ENCODE results near the gene PSPN.

PSPN gene

GRCh38 chr19:6387372-6387771, 11.6 kb upstream of the PSPN start:
- H3K27me3 Mint-ChIP-seq (ENCODE audit: low read depth) = no peaks in the 10 kb centered on the region

GRCh38 chr19:6384381-6384780, 8.6 kb upstream of the PSPN start:
- H3K9me3 Mint-ChIP-seq = no peaks in the 10 kb centered on the region
- no peak overlapping the region for H3K4me3 Mint-ChIP-seq
- peaks cover 3% of the 10 kb centered on the region for H3K4me1 Mint-ChIP-seq (ENCODE audit: low read depth)
- peaks cover 38% of the 10 kb centered on the region for H3K36me3 Mint-ChIP-seq (ENCODE audit: low read depth)
- no peaks in the 10 kb centered on the region for H3K27me3 Mint-ChIP-seq (ENCODE audit: low read depth)
- H3K27ac Mint-ChIP-seq = no peak overlapping the region

More at GRCh38 chr19:6387372-6387771, 11.6 kb upstream of the PSPN start:
- Mint-ChIP-seq H3K27ac (no peak overlapping the region), H3K36me3 (ENCODE audit: low read depth) (peaks cover 33% of the 10 kb centered on the region), H3K4me3 (no peak overlapping the region), H3K4me1 (ENCODE audit: low read depth) (peaks cover 16% of the 10 kb centered on the region), H3K9me3 (no peaks in the 10 kb centered on the region)

DNA sequence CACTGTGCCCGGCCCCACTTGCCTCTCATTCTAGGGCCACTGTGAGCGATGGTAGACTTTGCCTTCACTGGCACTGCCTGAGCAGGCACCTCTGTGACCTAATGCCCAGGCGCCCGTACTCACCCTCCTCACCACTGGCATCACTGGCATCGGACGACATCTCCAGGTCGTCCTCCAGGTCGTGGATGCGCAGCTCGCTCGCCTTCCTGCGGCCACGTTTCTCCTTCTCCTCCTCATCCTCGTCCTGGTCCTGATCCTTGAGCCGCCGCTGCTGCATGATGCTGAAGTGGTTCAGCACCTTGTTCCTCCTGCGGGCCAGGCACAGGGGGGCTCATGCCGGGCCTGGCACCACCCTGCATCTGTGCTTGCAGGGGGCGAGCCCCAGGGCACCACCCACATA, 7.5 kb upstream of the PSPN start:
- Mint-ChIP-seq H3K4me3 (no peak overlapping the region), H3K9me3 (no peaks in the 10 kb centered on the region), H3K36me3 (ENCODE audit: low read depth) (peaks cover 37% of the 10 kb centered on the region), H3K27ac (no peak overlapping the region), H3K4me1 (ENCODE audit: low read depth) (peaks cover under 1% of the 10 kb centered on the region), H3K27me3 (ENCODE audit: low read depth) (no peaks in the 10 kb centered on the region)

DNA sequence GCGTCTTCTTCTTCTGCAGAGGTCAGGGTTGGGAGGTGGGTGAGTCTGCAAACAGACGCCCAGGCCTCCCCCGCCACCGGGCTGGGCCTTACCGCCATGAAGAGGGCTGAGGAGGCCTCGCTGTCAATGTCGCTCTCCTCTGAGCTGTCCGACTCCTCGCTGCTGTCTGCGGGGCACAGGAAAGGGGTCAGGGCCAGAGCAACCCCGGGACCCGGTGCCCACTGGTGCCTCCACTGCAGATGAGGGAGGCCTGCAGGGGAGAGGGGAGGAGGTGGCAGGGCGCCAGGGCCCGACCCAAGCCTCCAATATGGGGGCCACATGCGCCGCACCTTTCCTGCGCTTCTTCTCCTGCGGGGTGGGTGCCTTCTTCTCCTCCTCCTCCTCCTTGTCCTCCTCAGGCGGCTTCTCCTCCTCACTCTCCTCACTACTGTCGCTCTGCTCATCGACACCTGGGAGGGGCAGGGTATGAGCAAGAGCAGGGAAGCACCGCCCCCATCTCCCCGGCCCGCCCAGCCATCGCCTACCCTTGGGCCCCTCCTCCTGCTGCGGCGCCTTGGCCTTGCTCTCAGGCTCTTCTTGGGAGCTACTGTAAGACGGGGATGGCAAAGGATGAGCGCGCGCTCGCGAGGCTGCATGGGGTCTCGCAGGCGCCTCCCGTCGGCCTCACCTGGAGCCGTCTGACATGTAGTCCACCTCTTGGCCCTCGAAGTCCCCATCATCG, 5.5 kb upstream of the PSPN start:
- no peaks in the 10 kb centered on the region for H3K4me1 Mint-ChIP-seq (ENCODE audit: low read depth)
- H3K36me3 Mint-ChIP-seq (ENCODE audit: low read depth) = peaks cover 28% of the 10 kb centered on the region
- H3K27ac Mint-ChIP-seq = no peak overlapping the region
- H3K27me3 Mint-ChIP-seq (ENCODE audit: low read depth) = no peaks in the 10 kb centered on the region
- no peak overlapping the region for H3K4me3 Mint-ChIP-seq
- H3K9me3 Mint-ChIP-seq = no peaks in the 10 kb centered on the region

GRCh38 chr19:6379744-6380143, 4.0 kb upstream of the PSPN start:
- H3K4me3 Mint-ChIP-seq = no peak overlapping the region
- H3K9me3 Mint-ChIP-seq = no peaks in the 10 kb centered on the region
- H3K36me3 Mint-ChIP-seq (ENCODE audit: low read depth) = peaks cover 20% of the 10 kb centered on the region
- H3K4me1 Mint-ChIP-seq (ENCODE audit: low read depth) = no peaks in the 10 kb centered on the region
- H3K27ac Mint-ChIP-seq = no peak overlapping the region
- H3K27me3 Mint-ChIP-seq (ENCODE audit: low read depth) = no peaks in the 10 kb centered on the region

DNA sequence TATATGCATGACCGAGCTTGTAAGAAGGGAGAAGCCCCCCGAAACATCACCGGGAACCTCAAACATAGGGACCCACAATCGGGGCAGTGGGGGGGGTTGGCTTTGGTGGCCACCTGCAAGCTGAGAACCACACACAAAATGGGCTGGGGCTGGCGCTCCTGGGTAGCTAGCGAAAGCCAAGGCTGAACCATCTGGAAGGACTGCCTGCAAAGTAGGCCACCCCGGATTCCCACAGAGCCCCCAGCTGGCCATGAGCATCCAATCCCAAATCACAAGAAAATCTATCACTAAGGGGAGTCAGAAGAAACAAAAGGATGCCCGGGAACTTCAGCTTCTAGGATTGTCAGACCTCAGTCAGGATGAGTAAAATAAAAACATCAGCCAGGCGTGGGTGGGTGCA, 2.8 kb upstream of the PSPN start:
- peaks cover 20% of the 10 kb centered on the region for H3K36me3 Mint-ChIP-seq (ENCODE audit: low read depth)

DNA sequence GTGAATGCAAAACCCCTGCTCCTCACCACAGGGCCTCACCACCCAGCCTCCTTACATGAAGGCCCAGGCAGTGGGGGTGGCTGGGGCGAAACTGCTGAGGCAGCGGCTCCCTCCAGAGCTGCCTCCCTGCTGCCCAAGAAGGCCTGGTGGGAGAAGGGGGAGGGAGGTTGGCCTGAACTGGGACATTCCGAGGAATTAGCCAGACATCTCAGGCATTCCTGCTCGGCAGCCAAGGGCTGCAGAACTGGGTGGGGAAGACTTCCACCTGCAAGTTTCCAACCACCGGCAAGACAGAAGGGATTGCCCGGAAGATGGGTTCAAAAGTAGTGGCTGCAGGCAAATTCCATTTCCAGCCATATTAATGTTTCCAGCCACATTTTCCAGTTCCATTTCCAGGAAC, 2.3 kb upstream of the PSPN start:
- Mint-ChIP-seq H3K27me3 (ENCODE audit: low read depth) (no peaks in the 10 kb centered on the region), H3K4me3 (no peak overlapping the region), H3K36me3 (ENCODE audit: low read depth) (peaks cover 20% of the 10 kb centered on the region), H3K27ac (no peak overlapping the region), H3K9me3 (no peaks in the 10 kb centered on the region), H3K4me1 (ENCODE audit: low read depth) (peaks cover 6% of the 10 kb centered on the region)

More for the DNA sequence above, 2.8 kb upstream of the PSPN start:
- Mint-ChIP-seq H3K4me1 (ENCODE audit: low read depth) (peaks cover 4% of the 10 kb centered on the region), H3K27ac (no peak overlapping the region), H3K9me3 (no peaks in the 10 kb centered on the region), H3K4me3 (no peak overlapping the region), H3K27me3 (ENCODE audit: low read depth) (no peaks in the 10 kb centered on the region)

- no peak overlapping the region for H3K4me3 Mint-ChIP-seq
- no peaks in the 10 kb centered on the region for H3K27me3 Mint-ChIP-seq (ENCODE audit: low read depth)
- H3K27ac Mint-ChIP-seq = no peak overlapping the region
- peaks cover 23% of the 10 kb centered on the region for H3K36me3 Mint-ChIP-seq (ENCODE audit: low read depth)
- H3K9me3 Mint-ChIP-seq = no peaks in the 10 kb centered on the region
- peaks cover 10% of the 10 kb centered on the region for H3K4me1 Mint-ChIP-seq (ENCODE audit: low read depth)
These were observed 918 bp upstream of the PSPN start for GRCh38 chr19:6376512-6377190.

- Mint-ChIP-seq H3K27ac (no peak overlapping the region), H3K27me3 (ENCODE audit: low read depth) (no peaks in the 10 kb centered on the region)
These were observed 872 bp downstream of the PSPN start for GRCh38 chr19:6374711-6375410.

GRCh38 chr19:6374161-6374709, 1.5 kb downstream of the PSPN start:
- Mint-ChIP-seq H3K27ac (no peak overlapping the region), H3K4me1 (ENCODE audit: low read depth) (peaks cover 12% of the 10 kb centered on the region), H3K4me3 (no peak overlapping the region), H3K9me3 (no peaks in the 10 kb centered on the region), H3K27me3 (ENCODE audit: low read depth) (no peaks in the 10 kb centered on the region), H3K36me3 (ENCODE audit: low read depth) (peaks cover 13% of the 10 kb centered on the region)

More at GRCh38 chr19:6374711-6375410, 872 bp downstream of the PSPN start:
- Mint-ChIP-seq H3K36me3 (ENCODE audit: low read depth) (peaks cover 10% of the 10 kb centered on the region), H3K4me3 (no peak overlapping the region), H3K4me1 (ENCODE audit: low read depth) (peaks cover 11% of the 10 kb centered on the region), H3K9me3 (no peaks in the 10 kb centered on the region)

DNA sequence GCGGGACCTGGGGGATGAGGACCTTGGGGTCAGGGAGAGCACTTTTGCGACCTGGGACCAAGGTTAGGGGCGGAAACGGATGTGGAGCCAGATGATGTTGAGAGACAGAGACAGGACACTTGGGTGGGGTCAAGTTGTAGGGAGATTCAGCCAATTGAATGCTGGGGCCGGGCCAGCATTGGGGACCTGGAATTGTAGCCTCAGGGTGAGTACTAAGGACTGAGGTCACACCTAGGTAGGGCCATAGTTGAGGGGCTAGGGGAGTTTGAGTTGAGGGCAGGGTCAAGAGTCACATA, 2.0 kb downstream of the PSPN start:
- no peaks in the 10 kb centered on the region for H3K27me3 Mint-ChIP-seq (ENCODE audit: low read depth)
- peak overlapping the region; percentile 86 for H3K4me3 Mint-ChIP-seq
- peak overlapping the region; percentile 91 for H3K27ac Mint-ChIP-seq
- H3K9me3 Mint-ChIP-seq = no peaks in the 10 kb centered on the region
- peaks cover 17% of the 10 kb centered on the region for H3K36me3 Mint-ChIP-seq (ENCODE audit: low read depth)
- H3K4me1 Mint-ChIP-seq (ENCODE audit: low read depth) = peaks cover 12% of the 10 kb centered on the region

- Mint-ChIP-seq H3K36me3 (ENCODE audit: low read depth) (peaks cover 14% of the 10 kb centered on the region), H3K27me3 (ENCODE audit: low read depth) (no peaks in the 10 kb centered on the region), H3K27ac (peak overlapping the region; percentile 91), H3K9me3 (no peaks in the 10 kb centered on the region), H3K4me1 (ENCODE audit: low read depth) (peaks cover 12% of the 10 kb centered on the region), H3K4me3 (peak overlapping the region; percentile 86)
These were observed 2.5 kb downstream of the PSPN start for GRCh38 chr19:6373096-6373812.

- Mint-ChIP-seq H3K27me3 (ENCODE audit: low read depth) (no peaks in the 10 kb centered on the region), H3K27ac (peak within 1 kb of the TSS; percentile 91), H3K36me3 (ENCODE audit: low read depth) (peaks cover 16% of the 10 kb centered on the region), H3K4me1 (ENCODE audit: low read depth) (peaks cover 12% of the 10 kb centered on the region), H3K9me3 (no peaks in the 10 kb centered on the region), H3K4me3 (peak within 1 kb of the TSS; percentile 86)
These were observed 3.1 kb downstream of the PSPN start, which contains the start of gene ALKBH7 for GRCh38 chr19:6372594-6373095. Gene ALKBH7 (plus strand): TSS chr19:6372794. CDS start chr19:6372821, 27 bp downstream.

- H3K27ac Mint-ChIP-seq = peak overlapping the region; percentile 52
- no peaks in the 10 kb centered on the region for H3K27me3 Mint-ChIP-seq (ENCODE audit: low read depth)
- H3K9me3 Mint-ChIP-seq = no peaks in the 10 kb centered on the region
- H3K36me3 Mint-ChIP-seq (ENCODE audit: low read depth) = peaks cover 37% of the 10 kb centered on the region
- peaks cover 6% of the 10 kb centered on the region for H3K4me1 Mint-ChIP-seq (ENCODE audit: low read depth)
- no peak overlapping the region for H3K4me3 Mint-ChIP-seq
These were observed 11.4 kb downstream of the PSPN start for GRCh38 chr19:6364353-6364752.

Data from T-helper 1 cell treated with Interleukin-12 subunit alpha and Interleukin-12 subunit beta and Interleukin-4 antibody, amounts not matched to agents 30 μg/mL and 1 μg/mL, for 36 hours (primary cell).